HTR-8/SVneo (cell line): Measurements from ENCODE around the gene TANK.
A peak's percentile ranks its signal among the peaks of the same experiment; 100 is the strongest.
"Not testable (repeated sequence)": the region's sequence is repeated elsewhere in the genome, so short reads cannot be mapped to it uniquely, and the experiment has no call there.

Source experiments
- DNase-seq: peaks from one replicate; pipeline ENCODE4 v3.0.0; 2011; ENCODE audit warnings: low spot score, mixed read lengths; ENCODE audit not compliant: insufficient read length
- FAIRE-seq: peaks from 2 replicates; lab custom pipeline; 2011; peaks lifted over from hg19 to GRCh38; lab: Jason Lieb, UNC

Gene TANK

DNA sequence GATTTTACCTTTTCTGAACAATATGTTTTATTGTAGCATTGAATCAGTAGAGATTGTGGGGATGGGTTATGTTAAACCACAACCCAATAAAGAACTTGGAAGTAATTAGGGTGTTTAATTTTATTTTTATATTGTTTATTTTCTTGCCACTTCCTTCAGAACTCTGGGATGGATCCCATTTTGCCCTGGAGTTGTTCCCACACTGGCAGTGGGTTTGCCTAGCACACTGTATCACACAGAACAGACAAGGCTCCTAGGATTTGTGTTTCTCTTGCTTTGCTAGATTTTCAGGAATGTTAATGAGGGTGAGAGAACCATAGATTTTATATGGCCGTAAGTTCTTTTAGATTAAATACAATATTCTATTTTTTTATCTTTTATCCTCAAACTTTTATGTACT is 59.0 kb downstream of the TANK start:
- FAIRE-seq, result no peak
- no peak for DNase-seq

- DNase-seq, result peak; percentile 26
- FAIRE-seq, result no peak
These were observed 63.0 kb downstream of the TANK start for GRCh38 chr2:161223139-161223732.

- FAIRE-seq, result no peak
- DNase-seq, result no peak
These were observed 68.4 kb downstream of the TANK start for GRCh38 chr2:161228511-161229240.

DNA sequence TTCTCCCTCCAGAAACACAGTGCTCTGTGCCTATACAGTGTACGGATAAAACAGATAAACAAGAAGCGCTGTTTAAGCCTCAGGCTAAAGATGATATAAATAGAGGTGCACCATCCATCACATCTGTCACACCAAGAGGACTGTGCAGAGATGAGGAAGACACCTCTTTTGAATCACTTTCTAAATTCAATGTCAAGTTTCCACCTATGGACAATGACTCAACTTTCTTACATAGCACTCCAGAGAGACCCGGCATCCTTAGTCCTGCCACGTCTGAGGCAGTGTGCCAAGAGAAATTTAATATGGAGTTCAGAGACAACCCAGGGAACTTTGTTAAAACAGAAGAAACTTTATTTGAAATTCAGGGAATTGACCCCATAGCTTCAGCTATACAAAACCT is 70.7 kb downstream of the TANK start:
- no peak for DNase-seq
- FAIRE-seq, result no peak

- FAIRE-seq (no peak), DNase-seq (no peak)
These were observed 72.3 kb downstream of the TANK start for GRCh38 chr2:161232571-161232970.

- no peak for FAIRE-seq
- no peak for DNase-seq
These were observed 73.7 kb downstream of the TANK start for GRCh38 chr2:161233858-161234431.

GRCh38 chr2:161234627-161235026 is 74.4 kb downstream of the TANK start:
- FAIRE-seq (no peak), DNase-seq (no peak)

DNA sequence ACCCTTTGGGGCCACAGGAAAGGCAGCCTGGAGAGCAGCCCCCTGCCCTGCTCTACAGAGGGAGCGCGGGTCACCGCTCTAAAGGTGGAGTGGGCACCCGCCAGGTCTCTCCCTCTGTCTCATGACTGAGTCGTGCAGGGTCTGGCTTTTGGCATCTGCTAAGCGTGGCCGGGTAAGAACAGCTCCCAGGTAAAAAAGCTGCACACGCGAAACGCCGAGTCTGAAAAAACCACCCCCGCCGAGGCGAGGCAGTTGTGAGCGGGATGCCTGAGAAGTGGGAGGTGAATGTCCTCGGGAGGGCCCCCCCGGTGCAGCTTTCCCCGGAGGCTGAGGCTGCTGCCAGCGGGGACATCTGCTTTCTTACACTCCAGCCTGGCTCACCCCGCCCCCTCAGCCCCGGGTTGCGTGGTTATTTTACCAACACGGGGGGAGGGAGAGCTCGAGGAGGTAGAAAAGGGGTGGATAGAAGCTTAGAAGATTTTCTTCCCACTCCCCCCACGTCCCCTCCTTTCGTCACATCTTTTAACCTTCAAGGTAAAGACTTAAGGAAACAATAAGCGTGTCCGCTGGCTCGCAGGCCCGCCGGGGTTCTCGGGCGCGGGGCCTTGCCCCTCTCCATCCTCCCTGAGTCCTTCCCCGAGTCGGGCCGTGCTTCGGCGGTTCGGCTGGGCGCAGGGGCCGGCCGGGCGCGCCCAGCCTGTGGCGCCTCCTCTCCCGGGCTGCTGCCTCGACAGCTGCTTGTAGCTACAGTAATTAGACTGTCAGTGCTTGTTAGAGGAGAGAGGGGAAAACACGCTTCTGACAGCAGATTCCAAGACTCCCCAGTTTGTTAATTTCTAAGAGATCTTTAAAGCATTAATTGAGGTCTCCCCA is 77.4 kb downstream of the TANK start:
- no peak for FAIRE-seq

GRCh38 chr2:161238265-161238559 is 78.0 kb downstream of the TANK start:
- DNase-seq (no peak), FAIRE-seq (no peak)

More for the DNA sequence above, 77.4 kb downstream of the TANK start:
- DNase-seq, result peak; percentile 4

GRCh38 chr2:161238560-161239325 is 78.5 kb downstream of the TANK start:
- no peak for FAIRE-seq
- peak; percentile 17 for DNase-seq

- DNase-seq (no peak), FAIRE-seq (no peak)
These were observed 79.3 kb downstream of the TANK start for GRCh38 chr2:161239326-161240109.

GRCh38 chr2:161241894-161242293 is 81.7 kb downstream of the TANK start:
- DNase-seq, result no peak
- FAIRE-seq, result no peak

DNA sequence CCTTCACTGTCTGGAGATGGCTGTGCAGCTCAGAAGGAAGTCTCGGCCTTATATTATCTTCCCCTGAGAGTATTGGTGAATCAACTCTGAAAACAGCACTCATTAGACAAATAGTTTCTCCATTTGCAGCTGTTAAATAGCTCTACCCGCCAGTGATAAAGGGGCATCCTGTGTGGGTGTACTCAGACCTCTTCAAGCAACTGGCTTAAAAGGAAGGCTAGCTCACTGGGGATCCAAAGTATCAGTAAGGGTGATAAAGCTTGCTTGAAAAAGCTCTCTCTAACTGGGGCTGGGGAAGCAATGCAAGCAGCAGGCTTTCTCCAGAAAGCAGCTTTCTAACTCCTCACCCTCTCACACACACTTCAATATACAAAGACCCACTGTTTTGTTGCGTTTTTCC is 83.1 kb downstream of the TANK start:
- FAIRE-seq (no peak), DNase-seq (no peak)

DNA sequence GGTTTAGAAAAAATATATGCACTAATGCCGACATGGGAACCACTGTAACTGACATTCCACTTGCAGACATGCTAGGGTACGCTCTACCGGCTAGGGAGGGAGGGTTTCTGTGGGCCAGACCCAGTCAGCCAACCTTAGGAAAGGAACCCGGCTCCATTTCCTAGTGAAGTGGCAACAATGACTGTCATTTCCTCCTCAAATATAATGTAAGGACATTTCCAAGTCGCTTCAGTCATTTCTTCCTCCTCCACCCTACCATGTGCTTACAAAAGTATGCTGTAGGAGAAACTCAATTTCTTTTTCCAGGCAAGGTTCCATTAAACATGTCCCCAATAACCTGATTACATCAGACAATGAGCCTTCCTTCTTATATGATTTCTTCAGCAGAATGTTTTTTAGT is 83.7 kb downstream of the TANK start:
- no peak for DNase-seq
- no peak for FAIRE-seq

DNA sequence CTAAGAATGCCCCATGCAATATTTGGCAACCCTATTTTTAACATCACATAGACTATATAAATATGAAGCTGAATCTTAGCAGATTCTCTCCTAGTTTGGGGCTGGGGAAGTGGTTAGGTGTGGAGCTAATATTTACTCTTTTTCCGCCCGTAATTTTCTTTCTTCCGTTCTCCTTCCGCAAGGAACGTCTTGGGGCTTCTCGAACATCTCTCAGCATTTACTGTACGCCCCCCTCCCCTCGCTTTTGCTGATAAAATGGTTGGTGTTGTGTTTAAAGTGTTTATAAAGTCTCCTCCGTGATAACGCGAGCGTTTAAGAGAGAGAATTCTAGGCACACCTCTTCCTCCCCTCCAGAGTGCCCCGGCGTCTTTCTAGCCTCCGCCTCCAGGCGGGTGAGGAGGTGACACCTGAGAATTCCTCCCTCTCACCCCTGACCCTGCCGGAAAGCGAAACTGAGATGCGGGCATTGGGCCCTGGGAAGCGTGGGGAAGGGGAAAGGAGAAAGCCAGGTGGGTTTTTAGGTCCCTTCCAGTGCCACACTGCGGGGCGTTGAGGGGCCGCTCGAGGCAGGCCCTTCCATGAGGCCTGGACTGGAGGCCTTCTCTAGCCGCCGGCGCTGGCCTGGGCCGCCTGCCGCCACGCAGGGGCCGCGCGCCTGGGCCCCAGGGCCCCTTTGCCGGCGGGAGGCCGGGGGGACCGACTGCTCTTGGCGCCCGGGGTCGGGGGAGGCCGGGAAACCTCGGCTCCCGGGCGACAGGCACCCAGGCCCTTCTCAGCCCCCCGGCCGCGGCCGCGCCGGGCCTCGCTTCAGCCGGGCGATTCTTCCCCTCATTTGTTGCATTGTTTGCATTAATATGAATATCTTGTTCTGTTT is 84.4 kb downstream of the TANK start:
- FAIRE-seq, result not testable (repeated sequence)

GRCh38 chr2:161245261-161245553 is 85.0 kb downstream of the TANK start:
- no peak for DNase-seq
- FAIRE-seq, result no peak

More for the DNA sequence above, 84.4 kb downstream of the TANK start:
- not testable (repeated sequence) for DNase-seq

DNA sequence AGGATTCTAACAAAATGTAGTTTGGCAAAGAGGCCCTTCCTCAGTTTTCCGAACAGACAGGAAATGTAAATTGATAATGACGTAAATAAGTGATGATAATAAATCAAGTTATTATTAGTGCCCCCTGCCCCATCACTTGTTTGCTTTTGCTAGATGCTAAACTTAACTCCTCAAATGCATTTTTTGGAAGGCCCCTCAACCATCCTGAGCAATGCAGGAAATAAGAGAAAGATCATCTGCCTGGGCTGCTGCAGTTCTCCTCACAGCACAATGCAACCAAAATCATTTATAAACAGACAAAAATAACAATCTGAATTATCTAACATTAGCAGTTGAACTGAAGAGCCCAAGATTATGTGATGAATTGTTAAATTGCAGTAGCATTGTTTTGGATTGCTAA is 85.4 kb downstream of the TANK start:
- no peak for FAIRE-seq

GRCh38 chr2:161246281-161246680 is 86.1 kb downstream of the TANK start:
- FAIRE-seq (no peak), DNase-seq (no peak)

More for the DNA sequence above, 85.4 kb downstream of the TANK start:
- no peak for DNase-seq
